ENCODE data around the gene DHRS3. TPM values are rescaled to one million over a fixed set of nuclear protein-coding genes. Genes with fewer than 3 reads are reported as not detected.

Gene DHRS3
- total RNA-seq, 1 donor from 2014 or later, result 13.0 TPM

GRCh38 chr1:12618661-12618964, 603 bp upstream of the DHRS3 start:
- DNase-seq (ENCODE audit: low spot score in 2 of 2) (no peak), FAIRE-seq (no peak)

DNA sequence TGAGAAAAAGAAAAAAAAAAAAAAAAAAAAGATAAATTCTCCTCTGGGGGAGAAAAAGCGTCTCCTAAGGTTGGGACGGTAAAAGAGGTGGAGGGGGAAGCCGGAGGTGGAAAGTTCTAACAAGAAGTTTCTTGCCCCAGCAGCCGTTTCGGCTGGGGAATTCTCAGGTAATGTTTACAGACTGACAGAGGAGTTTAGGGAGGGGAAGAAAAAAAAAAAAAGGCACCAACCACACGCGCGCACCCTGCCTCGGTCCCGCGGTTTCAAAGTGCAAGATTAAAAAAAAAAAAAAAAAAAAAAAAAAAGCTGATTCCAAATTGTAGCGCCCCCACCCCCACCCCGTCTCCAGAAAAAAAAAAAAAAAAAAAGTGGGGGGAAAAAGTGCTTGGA, 504 bp downstream of the DHRS3 start:
- DNase-seq (ENCODE audit: low spot score in 2 of 2), result no peak
- FAIRE-seq, result no peak

DNA sequence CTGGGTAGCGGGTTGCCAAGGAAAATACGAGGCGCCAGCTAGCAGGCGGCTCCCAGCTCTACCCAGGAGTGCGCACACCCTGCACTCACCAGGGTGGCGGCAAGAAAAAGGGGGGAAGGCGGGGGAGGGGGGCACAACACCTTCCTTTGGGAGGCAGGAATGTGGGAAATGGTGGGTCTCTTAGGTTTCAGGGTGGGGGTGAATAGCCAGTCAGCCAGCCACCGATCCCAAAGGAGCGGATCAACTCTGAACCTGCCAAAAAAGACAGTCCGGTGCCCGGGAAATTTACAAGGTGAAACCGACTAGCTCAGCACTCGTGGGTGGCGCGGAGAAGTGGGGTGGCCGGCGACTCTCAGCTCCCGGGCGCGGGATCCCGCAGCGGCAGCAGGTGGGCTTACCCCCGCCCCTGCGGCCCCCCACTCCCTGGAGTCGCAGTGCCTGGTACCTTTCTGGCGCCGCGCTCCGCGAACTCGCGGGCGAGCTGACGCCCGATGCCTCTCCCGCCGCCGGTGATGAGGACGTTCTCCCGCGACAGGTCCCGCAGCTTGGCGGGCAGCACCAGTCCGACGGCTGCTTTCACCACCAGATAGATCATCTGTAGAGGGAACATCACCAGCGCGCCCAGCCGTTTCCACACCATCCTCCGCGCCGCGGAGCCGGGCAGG, 1.2 kb downstream of the DHRS3 start:
- no peak for DNase-seq (ENCODE audit: low spot score in 2 of 2)
- no peak for FAIRE-seq

DNA sequence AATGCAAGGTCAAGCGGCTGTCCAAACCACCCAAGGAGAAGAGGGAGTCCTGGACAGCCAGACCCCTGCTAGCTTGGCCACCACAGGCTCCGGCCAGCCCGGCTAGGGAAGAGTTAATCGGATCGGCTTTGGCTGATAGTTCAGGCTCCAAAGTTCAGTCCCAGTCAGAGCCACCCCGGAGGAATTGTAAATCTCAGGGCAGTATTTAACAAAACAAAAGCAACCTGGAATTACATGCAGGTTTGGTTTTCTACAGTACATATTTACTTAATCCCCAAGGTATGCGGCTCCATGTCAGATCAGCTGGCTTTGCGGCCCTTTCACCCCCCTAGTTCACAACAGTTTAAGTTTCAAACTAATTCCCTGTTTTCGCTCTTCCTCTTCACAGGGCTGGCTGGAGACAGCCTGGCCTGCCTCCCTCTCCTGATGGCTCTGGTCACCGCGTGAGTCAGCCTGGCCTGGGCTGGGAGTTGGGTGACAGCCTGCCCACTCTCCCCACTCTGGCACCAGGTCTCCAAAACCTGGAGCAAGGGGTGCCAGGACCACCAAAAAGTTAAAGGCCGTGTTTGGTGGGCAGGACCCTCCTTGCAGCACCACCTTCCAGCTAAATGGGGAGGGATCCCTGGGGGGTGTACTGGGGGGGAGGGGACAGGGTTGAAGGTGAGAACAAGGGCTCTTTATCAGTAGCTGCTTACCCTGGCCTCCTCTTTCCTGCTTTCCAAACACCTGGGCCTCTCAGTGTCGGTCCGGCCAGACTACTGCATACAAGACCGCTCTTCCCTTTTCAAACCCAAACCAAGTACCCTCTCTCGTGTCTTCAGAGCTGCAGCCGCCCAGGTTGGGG, 1.9 kb downstream of the DHRS3 start:
- DNase-seq (ENCODE audit: low spot score in 2 of 2) (no peak), FAIRE-seq (no peak)

- no peak for DNase-seq (ENCODE audit: low spot score in 2 of 2)
- no peak for FAIRE-seq
These were observed 2.7 kb downstream of the DHRS3 start for GRCh38 chr1:12615159-12615864.

DNA sequence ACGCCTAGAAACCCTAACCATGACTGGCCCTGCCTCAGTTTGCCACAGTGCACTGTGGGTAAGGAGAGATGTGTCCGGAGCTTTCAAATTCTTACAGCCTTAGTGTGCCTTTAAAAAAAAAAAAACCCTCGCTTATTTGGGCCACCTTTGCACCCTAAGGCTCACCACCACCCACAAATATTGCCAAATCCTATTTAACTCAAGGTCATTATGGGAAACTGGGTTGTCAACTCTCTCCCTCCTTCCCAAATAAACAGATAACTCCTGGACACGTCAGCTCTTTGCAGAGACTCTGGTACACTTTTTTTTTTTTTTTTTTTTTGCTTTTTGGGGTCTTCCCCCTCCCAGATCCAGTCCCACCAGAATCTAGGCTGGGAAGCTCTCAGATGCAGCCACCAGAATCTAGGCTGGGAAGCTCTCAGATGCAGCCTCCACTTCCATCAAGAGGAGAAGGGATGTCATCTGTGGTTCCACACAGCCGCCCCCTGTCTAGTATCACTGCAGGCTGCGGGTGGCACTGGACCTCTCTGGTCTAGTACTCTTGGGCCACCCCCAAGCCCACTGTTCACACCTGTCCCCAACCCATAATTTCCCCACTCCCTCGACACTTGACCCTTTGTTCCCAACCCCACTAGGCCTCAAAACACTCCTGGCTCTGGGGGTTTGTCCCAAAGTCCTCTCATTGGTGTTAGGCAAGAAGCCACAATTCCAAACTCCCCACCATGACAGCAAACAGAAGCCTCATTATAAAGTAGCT, 3.4 kb downstream of the DHRS3 start:
- no peak for FAIRE-seq

GRCh38 chr1:12613180-12613579, 4.8 kb downstream of the DHRS3 start:
- DNase-seq (ENCODE audit: low spot score in 2 of 2), result no peak
- FAIRE-seq, result no peak

More for the DNA sequence above, 3.4 kb downstream of the DHRS3 start:
- no peak for DNase-seq (ENCODE audit: low spot score in 2 of 2)

- FAIRE-seq (no peak), DNase-seq (ENCODE audit: low spot score in 2 of 2) (no peak)
These were observed 7.1 kb downstream of the DHRS3 start for GRCh38 chr1:12610941-12611340.

GRCh38 chr1:12610305-12610935, 7.6 kb downstream of the DHRS3 start:
- DNase-seq (ENCODE audit: low spot score in 2 of 2) (no peak), FAIRE-seq (no peak)

DNA sequence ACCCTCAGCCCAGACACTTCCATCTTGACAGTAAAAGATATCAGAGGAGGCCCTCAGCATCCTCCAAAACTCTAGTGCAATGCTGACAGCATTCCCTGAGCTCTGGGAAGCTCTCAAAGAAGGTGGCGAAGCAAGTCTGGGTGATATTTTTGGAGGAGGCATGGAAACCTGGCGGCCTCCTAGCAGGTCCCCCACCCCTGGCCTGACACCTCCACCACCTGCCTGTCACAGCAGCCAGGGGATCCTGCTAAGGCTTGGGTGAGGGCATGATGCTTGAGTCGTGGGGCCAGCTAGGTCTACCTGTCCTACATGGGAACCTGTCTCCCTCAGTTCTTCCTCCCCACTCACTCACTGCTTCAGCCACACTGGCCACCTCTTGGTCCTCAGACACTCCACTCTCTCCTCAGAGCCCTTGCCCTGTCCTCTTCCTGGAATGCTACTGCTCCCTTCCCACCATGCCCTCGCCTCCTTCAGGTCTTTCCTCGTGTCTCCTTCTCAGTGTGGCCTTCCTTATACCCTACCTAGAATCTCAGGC, 8.5 kb downstream of the DHRS3 start:
- no peak for FAIRE-seq

DNA sequence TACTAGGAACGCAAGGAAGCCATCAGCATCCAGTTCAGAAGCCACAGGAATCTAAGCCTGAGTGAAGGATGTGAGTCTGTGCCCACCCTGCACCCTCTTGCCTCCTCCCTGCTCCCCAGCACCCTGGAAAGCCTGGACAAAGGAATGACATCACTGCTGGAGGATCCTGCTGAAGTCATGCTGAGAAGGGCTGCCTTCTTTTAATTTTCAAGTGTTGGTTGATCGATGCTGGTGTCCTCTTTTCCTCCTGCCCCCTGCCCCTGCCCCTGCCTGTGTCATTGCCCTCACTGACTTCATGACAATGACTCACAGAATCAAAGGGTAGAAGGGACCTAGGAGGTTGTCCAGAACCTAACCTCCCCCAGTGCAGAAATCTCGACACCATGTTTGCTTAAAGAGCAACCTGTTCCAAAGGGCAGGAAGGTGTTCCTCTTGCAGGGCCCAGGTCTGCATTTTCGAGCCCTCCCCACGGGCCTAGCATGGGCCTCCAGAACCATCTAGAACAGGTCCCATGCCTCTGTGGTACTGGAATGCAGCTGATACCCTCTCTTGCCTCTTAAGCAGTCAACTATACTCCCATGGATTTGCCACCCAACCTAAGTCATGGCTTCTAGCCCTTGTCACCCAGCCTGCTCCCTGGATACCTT, 9.6 kb downstream of the DHRS3 start:
- DNase-seq (ENCODE audit: low spot score in 2 of 2) (no peak), FAIRE-seq (no peak)

More for the DNA sequence above, 8.5 kb downstream of the DHRS3 start:
- no peak for DNase-seq (ENCODE audit: low spot score in 2 of 2)

- DNase-seq (ENCODE audit: low spot score in 2 of 2) (no peak), FAIRE-seq (no peak)
These were observed 10.7 kb downstream of the DHRS3 start for GRCh38 chr1:12607263-12607662.

GRCh38 chr1:12604986-12605385, 13.0 kb downstream of the DHRS3 start:
- no peak for FAIRE-seq
- DNase-seq (ENCODE audit: low spot score in 2 of 2), result no peak

DNA sequence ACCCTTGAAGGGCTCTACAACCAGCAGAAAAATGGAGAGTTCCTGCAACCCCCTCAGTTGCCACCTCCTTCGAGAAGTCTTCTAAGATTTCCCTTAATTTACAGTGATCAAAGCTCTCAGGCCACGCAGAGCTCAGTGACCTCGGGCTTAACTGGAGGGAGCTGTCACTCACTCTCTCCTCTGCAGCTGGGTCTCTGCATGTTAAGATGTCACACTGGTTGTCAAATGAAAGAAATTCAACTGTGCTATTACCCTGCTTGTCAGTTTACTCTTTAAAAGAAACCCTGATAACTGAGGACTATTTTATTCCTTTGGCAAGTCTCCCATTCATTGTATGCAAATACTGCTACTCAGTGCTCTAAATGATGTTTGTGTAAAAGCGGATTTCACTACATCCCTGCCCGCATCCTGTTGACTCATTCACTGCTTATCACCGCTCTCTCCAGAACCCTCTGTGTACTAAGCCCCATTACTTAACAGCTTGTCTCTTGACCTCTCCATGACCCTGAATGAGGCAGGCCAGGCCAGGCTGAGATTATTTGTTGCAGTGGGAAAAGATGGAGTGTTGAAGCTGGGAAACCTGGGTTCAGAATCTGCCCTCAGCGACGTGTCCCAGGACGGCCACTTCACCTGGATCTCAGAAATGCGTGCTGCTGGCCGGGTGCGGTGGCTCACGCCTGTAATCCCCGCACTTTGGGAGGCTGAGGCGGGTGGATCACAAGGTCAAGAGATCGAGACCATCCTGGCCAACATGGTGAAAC, 13.7 kb downstream of the DHRS3 start:
- DNase-seq (ENCODE audit: low spot score in 2 of 2) (no peak), FAIRE-seq (no peak)

- DNase-seq (ENCODE audit: low spot score in 2 of 2) (no peak), FAIRE-seq (no peak)
These were observed 14.8 kb downstream of the DHRS3 start for GRCh38 chr1:12603224-12603623.

- DNase-seq (ENCODE audit: low spot score in 2 of 2) (no peak), FAIRE-seq (no peak)
These were observed 15.4 kb downstream of the DHRS3 start for GRCh38 chr1:12602659-12603024.

- DNase-seq (ENCODE audit: low spot score in 2 of 2) (no peak), FAIRE-seq (no peak)
These were observed 16.0 kb downstream of the DHRS3 start for GRCh38 chr1:12601700-12602658.
